HS-5 (cell line): ENCODE data around the gene LHX5.

Source experiments
- DNase-seq: peaks from one replicate; pipeline ENCODE4 v3.0.0-alpha.2; 2012; ENCODE audit warnings: low read depth

The LHX5 gene

GRCh38 chr12:113439301-113439597 lies 32.4 kb downstream of the LHX5 start:
- no peak for DNase-seq

- DNase-seq, result no peak
These were observed 33.0 kb downstream of the LHX5 start for GRCh38 chr12:113438523-113439300.

- DNase-seq, result no peak
These were observed 34.0 kb downstream of the LHX5 start for GRCh38 chr12:113437729-113438100.

- no peak for DNase-seq
These were observed 34.5 kb downstream of the LHX5 start for GRCh38 chr12:113436993-113437728.

GRCh38 chr12:113436586-113436985 lies 35.1 kb downstream of the LHX5 start:
- DNase-seq, result no peak

GRCh38 chr12:113435367-113435766 lies 36.3 kb downstream of the LHX5 start:
- no peak for DNase-seq

- DNase-seq, result no peak
These were observed 38.7 kb downstream of the LHX5 start for GRCh38 chr12:113432986-113433385.

- no peak for DNase-seq
These were observed 43.2 kb downstream of the LHX5 start for GRCh38 chr12:113428482-113428881.

- DNase-seq, result no peak
These were observed 43.8 kb downstream of the LHX5 start for GRCh38 chr12:113427882-113428281.

GRCh38 chr12:113425960-113426453 lies 45.7 kb downstream of the LHX5 start:
- no peak for DNase-seq

- no peak for DNase-seq
These were observed 46.5 kb downstream of the LHX5 start for GRCh38 chr12:113424915-113425823.

- DNase-seq, result no peak
These were observed 47.2 kb downstream of the LHX5 start for GRCh38 chr12:113424456-113424855.

GRCh38 chr12:113422886-113423669 lies 48.6 kb downstream of the LHX5 start:
- no peak for DNase-seq

GRCh38 chr12:113422030-113422885 lies 49.4 kb downstream of the LHX5 start, which contains the start of gene SDSL:
Gene SDSL (plus strand): TSS chr12:113422380. CDS start chr12:113427983, 5,603 bp downstream.
- peak; percentile 73 for DNase-seq

GRCh38 chr12:113420996-113421595 lies 50.6 kb downstream of the LHX5 start:
- DNase-seq, result no peak

GRCh38 chr12:113418213-113418879 lies 53.3 kb downstream of the LHX5 start:
- DNase-seq, result no peak

GRCh38 chr12:113416091-113416754 lies 55.4 kb downstream of the LHX5 start:
- no peak for DNase-seq

- DNase-seq, result no peak
These were observed 57.1 kb downstream of the LHX5 start for GRCh38 chr12:113414519-113415038.

- no peak for DNase-seq
These were observed 58.2 kb downstream of the LHX5 start for GRCh38 chr12:113413488-113413939.
